Activated naive CD8-positive, alpha-beta T cell treated with anti-CD3 and anti-CD28 coated beads, Interleukin-2, amount 10 ng/mL, durations not matched to agents 7 days and 5 days (primary cell): ENCODE data around the gene CEBPA. TPM values are rescaled to one million over a fixed set of nuclear protein-coding genes. Genes with fewer than 3 reads are reported as not detected.

Experiments
- total RNA-seq, 2 experiments: library from RNA; stranded (reverse); gene quantifications; one replicate each; pipeline ENCODE4 v1.2.3, GENCODE V29; 2021

CEBPA gene
- total RNA-seq, 2 experiments from 2014 or later: 1.6 to 1.9 TPM

Other genes starting within 250 kb of the CEBPA start
- 1 to 10 TPM; 1.6 to 1.8 TPM for gene RHPN2, start 237.6 kb downstream of the CEBPA start, total RNA-seq
- 10 to 100 TPM; 14.0 to 14.7 TPM for gene GPATCH1, start 221.4 kb downstream of the CEBPA start, total RNA-seq
- not detected for gene WDR88, start 170.4 kb downstream of the CEBPA start, total RNA-seq
- under 1 TPM; 0.14 to 0.43 TPM for gene LRP3, start 108.2 kb downstream of the CEBPA start, total RNA-seq
- not detected for gene SLC7A10, start 76.7 kb downstream of the CEBPA start, total RNA-seq
- gene CEBPG, start 71.2 kb upstream of the CEBPA start, total RNA-seq: 10 to 100 TPM; 26.2 to 26.3 TPM
- gene PEPD, start 219.3 kb upstream of the CEBPA start, total RNA-seq: 10 to 100 TPM; 23.5 to 26.2 TPM